K562 (cell line): ENCODE results near the gene SPOCK2. TPM values are rescaled to one million over a fixed set of nuclear protein-coding genes. Genes with fewer than 3 reads are reported as not detected.

ENCODE experiments used
- ATF3 ChIP-seq, 2 experiments: fragments of 450-650 bp in 1 of 2; sonication (generic) in 1 of 2; formaldehyde crosslinking in 1 of 2; IDR thresholded peaks in 1 of 2; conservative IDR thresholded peaks in 1 of 2; 2 replicates each; pipeline versions ENCODE4 v1.6.1 to v1.8.1; 2016 to 2023; ENCODE audit warnings: mild to moderate bottlenecking in 2 of 2, moderate library complexity in 2 of 2, inconsistent platforms in 1 of 2, missing genetic modification reagents in 1 of 2
- CBX1 ChIP-seq: sonication (generic); IDR thresholded peaks from 2 replicates; pipeline ENCODE4 v1.6.1; 2016; ENCODE audit warnings: antibody characterized with exemption, low read depth, mild to moderate bottlenecking
- CBX3 ChIP-seq, 2 experiments: IDR thresholded peaks; 1 replicate in 1 of 2; 2 replicates in 1 of 2; pipeline ENCODE4 v1.6.1; 2012; ENCODE audit warnings: inconsistent platforms in 2 of 2, low read length in 2 of 2, borderline replicate concordance in 1 of 2, control low read depth in 1 of 2
- CBX5 ChIP-seq: IDR thresholded peaks from 2 replicates; pipeline ENCODE4 v1.6.1; 2014; ENCODE audit warnings: low read depth, borderline replicate concordance
- CCAR2 ChIP-seq: fragments of 200-400 bp; formaldehyde crosslinking; IDR thresholded peaks from 2 replicates; pipeline ENCODE4 v1.6.1; 2017; ENCODE audit warnings: mild to moderate bottlenecking, low read depth, low read length
- CREB3 ChIP-seq: fragments of 450-650 bp; conservative IDR thresholded peaks from 2 replicates; pipeline ENCODE4 v1.6.1; 2016; ENCODE audit warnings: missing genetic modification characterization, low read depth, mild to moderate bottlenecking, missing compliant biosample characterization, moderate library complexity
- E2F1 ChIP-seq: sonication (generic); formaldehyde crosslinking; IDR thresholded peaks from 2 replicates; pipeline ENCODE4 v1.8.1; 2023; ENCODE audit warnings: mild to moderate bottlenecking, missing genetic modification reagents, moderate library complexity
- IRF1 ChIP-seq: sonication (generic); formaldehyde crosslinking; IDR thresholded peaks from 2 replicates; pipeline ENCODE4 v1.8.0; 2022; ENCODE audit warnings: missing genetic modification reagents, mild to moderate bottlenecking, borderline replicate concordance
- KDM5B ChIP-seq: fragments of 200-600 bp; sonication (generic); IDR thresholded peaks from 2 replicates; pipeline ENCODE4 v1.6.1; 2012; ENCODE audit warnings: low read depth, mild to moderate bottlenecking, moderate library complexity, low read length, control low read depth, inconsistent platforms; ENCODE audit not compliant: insufficient replicate concordance
- MLLT1 ChIP-seq, 2 experiments: fragments of 450-650 bp; IDR thresholded peaks; 2 replicates each; pipeline ENCODE4 v1.6.1; 2016
- MYC ChIP-seq, 2 experiments: fragments of 250-450 bp in 1 of 2; sonication (Bioruptor Pico) in 1 of 2; IDR thresholded peaks; 2 replicates each; pipeline versions ENCODE4 v1.5.1 to v1.6.1; 2012 to 2021; ENCODE audit warnings: low read depth in 2 of 2, borderline replicate concordance in 1 of 2, improper control_type of control experiment in 1 of 2, low read length in 1 of 2, mild to moderate bottlenecking in 1 of 2, moderate library complexity in 1 of 2
- RBFOX2 ChIP-seq: fragments of 200-400 bp; formaldehyde crosslinking; IDR thresholded peaks from 2 replicates; pipeline ENCODE4 v1.6.1; 2017; ENCODE audit warnings: low read depth, mild to moderate bottlenecking, low read length, moderate library complexity
- RBM39 ChIP-seq: fragments of 200-400 bp; formaldehyde crosslinking; optimal IDR thresholded peaks from 2 replicates; pipeline ENCODE3; 2018; ENCODE audit warnings: low read depth, low read length
- SMARCA5 ChIP-seq: fragments of 450-650 bp; IDR thresholded peaks from 2 replicates; pipeline ENCODE4 v1.6.1; 2016
- TFE3 ChIP-seq: fragments of 450-650 bp; formaldehyde crosslinking; IDR thresholded peaks from 2 replicates; pipeline ENCODE4 v1.4.0; 2020; ENCODE audit warnings: mild to moderate bottlenecking, mixed read lengths
- TRIM24 ChIP-seq, 2 experiments: fragments of 450-650 bp; IDR thresholded peaks; 2 replicates each; pipeline ENCODE4 v1.6.1; 2016
- TRIM28 ChIP-seq: fragments of 450-650 bp; IDR thresholded peaks from 2 replicates; pipeline ENCODE4 v1.6.1; 2017
- TSC22D4 ChIP-seq: fragments of 450-650 bp; IDR thresholded peaks from 2 replicates; pipeline ENCODE4 v1.6.1; 2016; ENCODE audit warnings: missing genetic modification characterization, missing biosample characterization, control low read depth
- ZEB2 ChIP-seq: fragments of 450-650 bp; IDR thresholded peaks from 2 replicates; pipeline ENCODE4 v1.6.1; 2016
- ZNF324 ChIP-seq: fragments of 250-450 bp; sonication (Bioruptor Pico); IDR thresholded peaks from 2 replicates; pipeline ENCODE4 v1.4.0; 2020; ENCODE audit warnings: mild to moderate bottlenecking
- ZNF717 ChIP-seq: fragments of 250-450 bp; sonication (Bioruptor Pico); IDR thresholded peaks from 2 replicates; pipeline ENCODE4 v1.5.0; 2021
- ZNF778 ChIP-seq: fragments of 450-650 bp; formaldehyde crosslinking; IDR thresholded peaks from 2 replicates; pipeline ENCODE4 v1.4.0; 2020; ENCODE audit warnings: mild to moderate bottlenecking, moderate library complexity
- polyA plus RNA-seq, 8 experiments: library from polyadenylated mRNA; depleted of rRNA in 4 of 8; stranded (reverse) in 5 of 8; unstranded in 3 of 8; fragments of >200 nt; fragmentation: Nextera tagmentation in 2 of 8; fragmentation: Illumina TruSeq in 1 of 8; extraction: Ambion mirVana in 2 of 8; extraction: Trizol in 1 of 8; gene quantifications; 2 replicates each; pipeline versions ENCODE4 v1.2.1 to v1.2.3, GENCODE V29; 2011 to 2014; ENCODE audit warnings: inconsistent platforms in 1 of 8, missing spikeins in 1 of 8
- total RNA-seq, 7 experiments: library from RNA; depleted of rRNA in 6 of 7; stranded (reverse); fragments of >200 nt in 6 of 7; fragmentation: Illumina TruSeq in 2 of 7; extraction: Trizol in 2 of 7; gene quantifications; 2 replicates each; pipeline versions ENCODE4 v1.2.1 to v1.2.3, GENCODE V29; 2011 to 2021; ENCODE audit warnings: low replicate concordance in 1 of 7

SPOCK2 gene
- total and polyA plus RNA-seq, 9 of the 15 experiments (the other 6 are each of a cell fraction or from before 2014, with no cell fraction given): 0.04 to 0.86 (median 0.11) TPM; not detected in 2

- TF ChIP-seq E2F1 (no peak), SMARCA5 (no peak), ZNF778 (CRISPR knock-in tag) (no peak), TFE3 (no peak), ATF3 (IDR thresholded peaks at IDR 0.05) (no peak), ATF3 (CRISPR knock-in tag; conservative IDR thresholded peaks at IDR 0.05) (no peak), RBM39 (no peak), MYC (IDR thresholded peaks at IDR 0.05; ENCODE audit: low read depth, low read length) (no peak), MYC (CRISPR knock-in tag; IDR thresholded peaks at IDR 0.05; ENCODE audit: borderline replicate concordance, low read depth) (no peak), TRIM24 (IDR thresholded peaks at IDR 0.05) (0 out of 4 replicates have a peak, but pooled peaks of 1 of the 2 experiments have one; percentile 33), CCAR2 (no peak), ZEB2 (no peak), RBFOX2 (no peak), ZNF717 (CRISPR knock-in tag) (no peak), IRF1 (CRISPR knock-in tag) (no peak), CBX5 (peak; percentile 82; the same call in 1 of the 2 replicates), CREB3 (tag) (no peak), ZNF324 (peak; percentile 97), MLLT1 (IDR thresholded peaks at IDR 0.05) (0 out of 4 replicates have a peak, but pooled peaks of 1 of the 2 experiments have one; percentile 37), KDM5B (no peak), CBX1 (peak; percentile 61; the same call in 1 of the 2 replicates), TSC22D4 (no peak), CBX3 (IDR thresholded peaks at IDR 0.05; ENCODE audit: borderline replicate concordance in 1 of 2, low read length in 2 of 2) (peak in 1 of 2 experiments; percentile 49; a peak in 1 of 3 replicates), TRIM28 (peak; percentile 59; the same call in 1 of the 2 replicates)
These were observed 38.9 kb downstream of the SPOCK2 start (continued) for GRCh38 chr10:72049472-72049871.
